Body of pancreas (tissue), 4 donors: ENCODE data around the gene ESRRB. TPM values are rescaled to one million over a fixed set of nuclear protein-coding genes. Genes with fewer than 3 reads are reported as not detected.

ENCODE experiments used
- ATAC-seq: fragments of 150-250 bp; one replicate; pipeline ENCODE4 v1.9.1; 2016
- DNase-seq, 4 donors: peaks; one replicate each; pipeline ENCODE4 v3.0.0-alpha.2; 2019
- H3K27ac ChIP-seq, 4 donors: fragments of 200-600 bp; sonication (generic); 1 replicate in 3 of 4; 2 replicates in 1 of 4; pipeline versions ENCODE4 v1.5.1 to v1.6.1; 2016 to 2019; ENCODE audit warnings: mild to moderate bottlenecking in 1 of 4, mixed read lengths in 1 of 4, moderate library complexity in 1 of 4
- H3K27me3 ChIP-seq, 2 donors: fragments of 200-600 bp; sonication (generic); one replicate each; pipeline ENCODE4 v1.6.0; 2016; ENCODE audit warnings: mild to moderate bottlenecking in 1 of 2
- H3K36me3 ChIP-seq, 2 donors: fragments of 200-600 bp; sonication (generic); replicated peaks in 1 of 2; 2 replicates each; pipeline ENCODE4 v1.5.1; 2016; ENCODE audit warnings: low read depth in 2 of 2; ENCODE audit not compliant: insufficient read depth in 1 of 2
- H3K4me1 ChIP-seq: fragments of 200-600 bp; sonication (generic); one replicate; pipeline ENCODE4 v1.6.0; 2016
- H3K4me3 ChIP-seq, 2 donors: fragments of 200-600 bp; sonication (generic); 1 replicate in 1 of 2; 2 replicates in 1 of 2; pipeline ENCODE4 v1.5.1; 2016 to 2019
- H3K9me3 ChIP-seq, 3 donors: fragments of 200-600 bp; sonication (generic); 1 replicate in 2 of 3; 2 replicates in 1 of 3; pipeline ENCODE4 v1.5.1; 2016
- POLR2A ChIP-seq, 3 donors: fragments of 450-650 bp; IDR thresholded peaks; one replicate each; pipeline ENCODE4 v1.6.1; 2016; ENCODE audit warnings: antibody characterized with exemption in 3 of 3, mild to moderate bottlenecking in 2 of 3
- WGBS, 2 donors: methylation state at CpG; one replicate each; pipeline ENCODE4 v1.1.5; 2017; 5-methylcytosine and 5-hydroxymethylcytosine counted together
- intact Hi-C: fragments of 100-400 bp; cut with DNase I; formaldehyde crosslinking; loops from one replicate; pipeline ENCODE4 v1.15.1; 2023
- total RNA-seq, 2 donors: library from RNA; depleted of rRNA; stranded (reverse); fragments of >200 nt; gene quantifications; one replicate each; pipeline ENCODE4 v1.1.0, GENCODE V29; 2016
- TF ChIP-seq, protein P1 (sequence below), 7 experiments: fragments of 450-650 bp in 4 of 7; fragments of 200-600 bp in 3 of 7; sonication (generic) in 3 of 7; IDR thresholded peaks; one replicate each; pipeline ENCODE4 v1.5.1; 2016 to 2019; ENCODE audit warnings: antibody characterized with exemption in 7 of 7

ESRRB gene
- total RNA-seq, 2 donors from 2014 or later: not detected

DNA sequence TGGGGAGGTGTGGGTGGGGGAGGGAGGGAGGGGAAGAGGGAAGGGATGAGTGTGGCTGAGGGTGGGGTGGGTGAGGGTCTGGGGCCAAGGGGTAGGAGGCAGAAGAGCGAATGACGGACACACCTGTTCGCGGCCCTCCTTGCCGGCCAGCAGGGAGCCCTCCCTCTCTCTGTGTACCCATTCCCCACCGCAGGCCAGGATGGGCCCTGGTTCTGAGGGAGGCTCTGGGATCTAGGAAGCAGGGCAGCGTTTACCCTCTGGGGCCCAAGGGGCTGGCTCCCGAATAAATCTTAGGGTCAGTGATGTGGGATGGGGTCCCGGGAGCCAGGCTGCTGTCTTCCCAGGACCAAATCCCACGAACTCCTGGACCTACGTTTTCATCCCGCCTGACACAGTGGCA, 46.0 kb upstream of the ESRRB start:
- no peaks in the 10 kb centered on the region for H3K9me3 ChIP-seq
- H3K4me3 ChIP-seq: no peak overlapping the region
- no peaks in the 10 kb centered on the region for H3K4me1 ChIP-seq
- no peaks in the 10 kb centered on the region for H3K27me3 ChIP-seq
- H3K27ac ChIP-seq: no peak overlapping the region
- WGBS, 2 donors: 36 to 64% methylated on average over 12 of the region's 12 CpGs
- TF ChIP-seq, protein P1, sequence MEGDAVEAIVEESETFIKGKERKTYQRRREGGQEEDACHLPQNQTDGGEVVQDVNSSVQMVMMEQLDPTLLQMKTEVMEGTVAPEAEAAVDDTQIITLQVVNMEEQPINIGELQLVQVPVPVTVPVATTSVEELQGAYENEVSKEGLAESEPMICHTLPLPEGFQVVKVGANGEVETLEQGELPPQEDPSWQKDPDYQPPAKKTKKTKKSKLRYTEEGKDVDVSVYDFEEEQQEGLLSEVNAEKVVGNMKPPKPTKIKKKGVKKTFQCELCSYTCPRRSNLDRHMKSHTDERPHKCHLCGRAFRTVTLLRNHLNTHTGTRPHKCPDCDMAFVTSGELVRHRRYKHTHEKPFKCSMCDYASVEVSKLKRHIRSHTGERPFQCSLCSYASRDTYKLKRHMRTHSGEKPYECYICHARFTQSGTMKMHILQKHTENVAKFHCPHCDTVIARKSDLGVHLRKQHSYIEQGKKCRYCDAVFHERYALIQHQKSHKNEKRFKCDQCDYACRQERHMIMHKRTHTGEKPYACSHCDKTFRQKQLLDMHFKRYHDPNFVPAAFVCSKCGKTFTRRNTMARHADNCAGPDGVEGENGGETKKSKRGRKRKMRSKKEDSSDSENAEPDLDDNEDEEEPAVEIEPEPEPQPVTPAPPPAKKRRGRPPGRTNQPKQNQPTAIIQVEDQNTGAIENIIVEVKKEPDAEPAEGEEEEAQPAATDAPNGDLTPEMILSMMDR (IDR thresholded peaks at IDR 0.05): no peak
- TF ChIP-seq POLR2A (IDR thresholded peaks at IDR 0.05): no peak
- H3K36me3 ChIP-seq: no peaks in the 10 kb centered on the region
- ATAC-seq (no peak), DNase-seq (no peak)
- intact Hi-C loops: no loop called here

DNA sequence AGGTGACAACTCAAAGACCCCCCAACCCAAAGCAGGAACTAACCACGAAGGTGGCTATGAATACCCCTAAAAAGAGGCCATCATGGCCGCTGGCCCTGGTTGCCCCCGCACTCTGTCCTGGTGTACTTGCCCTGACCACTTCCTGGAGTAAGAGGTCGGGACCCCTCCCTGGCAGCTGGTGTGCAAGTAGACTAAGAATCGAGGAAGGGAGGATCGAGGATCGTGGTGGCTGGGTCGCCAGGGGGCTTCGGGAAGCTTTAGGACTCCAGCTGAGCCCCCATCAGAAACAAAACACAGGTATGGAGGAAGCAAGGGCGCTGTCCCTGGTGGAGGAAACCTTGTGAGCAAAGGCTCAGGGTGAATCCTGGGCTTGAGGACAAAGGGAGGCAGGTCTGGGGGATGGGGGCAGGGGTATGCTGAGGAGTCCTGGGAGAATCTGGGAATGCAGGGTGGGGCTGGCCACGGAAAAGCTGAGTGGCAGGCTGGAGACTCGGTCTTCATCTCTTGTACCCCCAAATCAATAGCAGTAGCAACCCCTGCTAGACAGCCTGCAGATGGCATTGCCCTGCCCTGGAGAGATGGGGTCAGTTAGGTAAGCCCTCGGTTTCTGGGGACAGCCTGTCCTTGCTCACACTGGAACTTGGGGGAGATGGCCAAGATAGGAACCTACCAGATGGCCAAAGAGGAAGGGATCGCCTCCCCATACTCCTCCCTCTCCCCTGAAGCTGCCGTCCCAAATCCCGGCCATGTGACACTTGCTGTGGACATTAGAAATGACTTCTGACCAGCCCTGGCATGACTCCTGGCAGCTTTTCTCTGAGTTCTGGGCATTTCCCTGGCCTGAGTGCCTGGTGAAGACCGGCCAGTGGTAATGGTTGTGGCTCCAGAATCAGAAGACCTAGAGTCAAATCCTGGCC, 45.3 kb upstream of the ESRRB start:
- intact Hi-C loops: no loop called here
- no peaks in the 10 kb centered on the region for H3K36me3 ChIP-seq
- 59 to 73% methylated on average over 16 to 17 of the region's 17 CpGs for WGBS, 2 donors
- no peak overlapping the region for H3K27ac ChIP-seq
- no peaks in the 10 kb centered on the region for H3K27me3 ChIP-seq
- no peaks in the 10 kb centered on the region for H3K9me3 ChIP-seq
- no peaks in the 10 kb centered on the region for H3K4me1 ChIP-seq
- no peak for TF ChIP-seq POLR2A (IDR thresholded peaks at IDR 0.05)
- TF ChIP-seq, protein P1 (IDR thresholded peaks at IDR 0.05): no peak
- H3K4me3 ChIP-seq: no peak overlapping the region
- ATAC-seq: no peak
- no peak for DNase-seq

DNA sequence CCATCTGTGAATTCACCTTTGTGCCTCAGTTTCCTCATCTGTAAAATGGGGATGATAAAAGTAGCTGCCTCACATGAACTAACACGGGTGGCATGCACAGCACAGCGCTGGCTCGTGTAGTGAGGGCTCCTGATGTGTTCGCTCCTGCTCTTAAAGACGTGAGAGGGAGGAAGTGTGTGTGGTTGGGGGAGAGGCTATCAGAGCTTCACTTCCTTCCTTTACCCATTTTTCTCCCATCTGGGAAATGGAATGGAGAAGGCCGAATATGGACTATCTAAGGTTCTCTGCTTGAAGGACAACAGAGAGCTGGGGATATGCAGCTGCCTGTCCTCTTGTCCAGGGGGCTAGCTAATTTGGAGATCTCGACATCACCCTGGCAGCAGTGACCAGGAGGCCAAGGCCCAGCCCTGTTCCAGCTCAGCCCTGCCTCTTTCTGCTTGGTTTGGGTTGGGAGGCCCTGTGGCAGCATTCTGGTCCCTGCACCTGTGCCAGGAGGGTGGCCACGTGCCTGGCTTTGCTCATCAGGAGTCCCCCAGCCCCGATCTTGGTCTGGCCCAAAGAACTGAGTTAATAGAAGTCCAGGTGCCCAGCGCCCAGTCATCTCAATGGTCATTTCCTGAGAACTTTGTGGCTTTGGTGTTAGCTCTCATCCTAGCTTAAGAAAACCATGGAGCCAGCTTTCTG, 44.5 kb upstream of the ESRRB start:
- 72 to 74% methylated on average over 8 to 10 of the region's 10 CpGs for WGBS, 2 donors
- H3K4me1 ChIP-seq: no peaks in the 10 kb centered on the region
- ATAC-seq: no peak

DNA sequence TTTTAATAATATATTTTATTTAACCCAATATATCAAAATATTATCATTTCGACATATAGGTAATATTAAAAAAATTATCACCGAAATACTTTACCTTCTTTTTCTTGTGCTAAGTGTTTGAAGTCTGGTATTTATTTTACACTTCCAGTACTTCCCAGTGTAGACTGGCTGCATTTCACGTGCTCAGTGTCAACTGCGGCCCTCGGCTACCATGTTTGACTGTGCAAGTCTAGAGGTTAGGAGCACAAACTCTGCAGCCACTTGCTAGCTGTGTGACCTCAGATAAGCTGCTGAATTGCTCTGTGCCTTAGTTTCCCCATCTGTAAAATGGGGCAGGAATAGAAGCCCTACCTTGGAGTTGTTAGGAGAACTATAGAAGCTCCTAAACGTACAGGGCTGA, 42.3 kb upstream of the ESRRB start:
- Histone ChIP-seq H3K36me3 (no peaks in the 10 kb centered on the region), H3K9me3 (no peaks in the 10 kb centered on the region), H3K4me1 (no peaks in the 10 kb centered on the region), H3K4me3 (no peak overlapping the region), H3K27ac (no peak overlapping the region), H3K27me3 (no peaks in the 10 kb centered on the region)
- TF ChIP-seq, protein P1 (IDR thresholded peaks at IDR 0.05): no peak
- TF ChIP-seq POLR2A (IDR thresholded peaks at IDR 0.05): no peak
- 88 to 94% methylated on average over 6 of the region's 6 CpGs for WGBS, 2 donors
- DNase-seq (peak in 1 of 4 donors; percentile 1), ATAC-seq (no peak)
- intact Hi-C loops: no loop called here

More for the DNA sequence above, 44.5 kb upstream of the ESRRB start:
- no peak for DNase-seq
- TF ChIP-seq, protein P1 (IDR thresholded peaks at IDR 0.05): no peak
- no peak for TF ChIP-seq POLR2A (IDR thresholded peaks at IDR 0.05)
- no peak overlapping the region for H3K27ac ChIP-seq
- H3K36me3 ChIP-seq: no peaks in the 10 kb centered on the region
- H3K27me3 ChIP-seq: no peaks in the 10 kb centered on the region
- H3K4me3 ChIP-seq: no peak overlapping the region
- intact Hi-C loops: no loop called here
- H3K9me3 ChIP-seq: no peaks in the 10 kb centered on the region
